MCF 10A (cell line): ENCODE measurements around the gene DHRS3. TPM values are rescaled to one million over a fixed set of nuclear protein-coding genes. Genes with fewer than 3 reads are reported as not detected.
"Not testable (repeated sequence)": the region's sequence is repeated elsewhere in the genome, so short reads cannot be mapped to it uniquely, and the experiment has no call there.

Source experiments
- BruUV-seq: library from RNA; stranded (reverse); fragments of 400-500 nt; replicated peaks from 2 replicates; lab custom pipeline; 2021; lab: Mats Ljungman, UMichigan
- CTCF ChIA-PET: fragments of 300-600 bp; sonication (Branson Sonifier 250); formaldehyde crosslinking; extraction: SDS; loops from one replicate; lab custom pipeline; 2021; ENCODE audit warnings: antibody characterized with exemption, inconsistent platforms; lab: Yijun Ruan, JAX
- POLR2A ChIA-PET: fragments of 300-600, 350-650 bp; sonication (Branson Sonifier 250); formaldehyde crosslinking; extraction: SDS; loops from one replicate; lab custom pipeline; 2020; ENCODE audit warnings: antibody characterized with exemption, inconsistent platforms; lab: Yijun Ruan, JAX
- DNase-seq: peaks from one replicate; pipeline ENCODE4 v3.0.0-alpha.2; 2018; ENCODE audit not compliant: unreplicated experiment
- H3K27ac Mint-ChIP-seq: one replicate; pipeline ENCODE4 v1.8.0; 2022; ENCODE audit warnings: mild to moderate bottlenecking, low read depth, mixed read lengths; ENCODE audit not compliant: unreplicated experiment
- H3K27me3 Mint-ChIP-seq: one replicate; pipeline ENCODE4 v1.8.0; 2022; ENCODE audit warnings: mixed read lengths; ENCODE audit not compliant: insufficient read depth, unreplicated experiment
- H3K36me3 Mint-ChIP-seq: one replicate; pipeline ENCODE4 v1.8.0; 2022; ENCODE audit warnings: mild to moderate bottlenecking, moderate library complexity, mixed read lengths; ENCODE audit not compliant: insufficient read depth, unreplicated experiment
- H3K4me1 Mint-ChIP-seq: one replicate; pipeline ENCODE4 v1.8.0; 2022; ENCODE audit warnings: mixed read lengths; ENCODE audit not compliant: insufficient read depth, unreplicated experiment
- H3K4me3 Mint-ChIP-seq: one replicate; pipeline ENCODE4 v1.8.0; 2022; ENCODE audit warnings: mild to moderate bottlenecking, moderate library complexity, mixed read lengths; ENCODE audit not compliant: unreplicated experiment
- H3K9me3 Mint-ChIP-seq: one replicate; pipeline ENCODE4 v1.8.0; 2022; ENCODE audit warnings: mixed read lengths; ENCODE audit not compliant: unreplicated experiment
- CTCF ChIP-seq: fragments of 200-600 bp; IDR thresholded peaks from one replicate; pipeline ENCODE4 v1.8.0; 2022; ENCODE audit warnings: antibody characterized with exemption, mild to moderate bottlenecking; ENCODE audit not compliant: unreplicated experiment
- intact Hi-C: fragments of 100-400 bp; cut with micrococcal nuclease; formaldehyde crosslinking; loops from 2 replicates; pipeline ENCODE4 v1.14.1; 2022
- total RNA-seq: library from RNA; stranded (reverse); gene quantifications from 2 replicates; pipeline ENCODE4 v1.2.3, GENCODE V29; 2022

The DHRS3 gene
- total RNA-seq, 1 experiment from 2014 or later, result 1.4 TPM

- H3K4me3 Mint-ChIP-seq, result no peak overlapping the region
- TF ChIP-seq CTCF, result no peak
- CTCF ChIA-PET, result interaction anchor here (0.7 to 2.5 kb wide), 2 partner anchors 9 to 359 kb away, joined by 3 to 13 read pairs; no protein-coding TSS in a partner anchor
- H3K9me3 Mint-ChIP-seq, result peaks cover 7% of the 10 kb centered on the region
- DNase-seq, result no peak
- H3K27ac Mint-ChIP-seq, result no peak overlapping the region
- intact Hi-C loops, result no loop called here
- peaks cover 41% of the 10 kb centered on the region for H3K27me3 Mint-ChIP-seq
- H3K4me1 Mint-ChIP-seq, result no peaks in the 10 kb centered on the region
- BruUV-seq, result no TSS peak
- no peaks in the 10 kb centered on the region for H3K36me3 Mint-ChIP-seq
- POLR2A ChIA-PET, result no interaction called here
Measured at GRCh38 chr1:12649971-12650421, 32.0 kb upstream of the DHRS3 start.

DNA sequence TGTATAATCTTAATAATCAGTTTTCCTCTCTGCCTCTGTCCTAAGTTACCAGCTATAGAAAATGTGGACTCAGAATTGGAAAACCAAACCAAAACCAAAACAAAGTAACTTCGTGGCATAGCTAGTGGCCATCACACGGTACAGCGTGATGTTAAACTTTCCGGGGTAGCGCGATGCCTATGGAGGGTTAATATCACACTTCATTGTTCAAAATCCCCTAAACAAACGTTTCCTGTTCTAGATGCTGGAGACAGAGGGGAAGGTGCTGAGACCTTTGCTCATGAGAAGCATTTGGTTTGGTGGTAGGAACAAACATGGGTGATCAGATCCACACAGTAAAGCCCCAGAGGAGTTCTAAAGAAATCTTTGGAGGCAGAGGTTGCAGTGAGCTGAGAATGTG lies 30.7 kb upstream of the DHRS3 start:
- CTCF ChIA-PET, result interaction anchor here (2.5 kb wide), 1 partner anchor 10 kb away, joined by 13 read pairs; no protein-coding TSS in a partner anchor
- intact Hi-C loops, result no loop called here
- TF ChIP-seq CTCF, result no peak
- no peaks in the 10 kb centered on the region for H3K4me1 Mint-ChIP-seq
- no peak for DNase-seq
- peaks cover 50% of the 10 kb centered on the region for H3K27me3 Mint-ChIP-seq
- H3K27ac Mint-ChIP-seq, result no peak overlapping the region
- POLR2A ChIA-PET, result no interaction called here
- H3K4me3 Mint-ChIP-seq, result no peak overlapping the region
- peaks cover 7% of the 10 kb centered on the region for H3K9me3 Mint-ChIP-seq
- H3K36me3 Mint-ChIP-seq, result no peaks in the 10 kb centered on the region
- no TSS peak for BruUV-seq

DNA sequence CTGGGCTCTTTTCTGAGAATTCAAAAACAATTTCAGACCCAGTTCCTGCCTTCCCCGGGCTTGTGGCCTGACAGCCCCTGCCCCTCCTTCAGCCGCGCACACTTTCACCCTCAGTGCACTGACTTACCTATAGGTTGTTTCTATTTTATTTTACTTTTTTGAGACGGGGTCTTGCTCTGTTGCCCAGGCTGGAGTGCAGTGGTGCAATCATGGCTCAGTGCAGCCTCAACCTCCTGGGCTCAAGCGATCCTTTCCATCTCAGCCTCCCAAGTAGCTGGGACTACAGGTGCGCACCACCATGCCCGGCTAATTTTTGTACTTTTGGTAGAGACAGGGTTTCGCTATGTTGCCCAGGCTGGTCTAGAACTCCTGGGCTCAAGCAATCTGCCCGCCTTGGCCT lies 27.4 kb upstream of the DHRS3 start:
- H3K36me3 Mint-ChIP-seq, H3K4me3 Mint-ChIP-seq, DNase-seq, H3K4me1 Mint-ChIP-seq, intact Hi-C loops, BruUV-seq, CTCF ChIA-PET: not testable (repeated sequence)
- POLR2A ChIA-PET, result interaction anchor here (0.6 kb wide), 1 partner anchor 16 kb away, joined by 3 read pairs; no protein-coding TSS in a partner anchor
- H3K9me3 Mint-ChIP-seq, result peaks cover 15% of the 10 kb centered on the region
- peaks cover 38% of the 10 kb centered on the region for H3K27me3 Mint-ChIP-seq
- peak overlapping the region; percentile 5 for H3K27ac Mint-ChIP-seq

GRCh38 chr1:12644829-12645228 lies 26.8 kb upstream of the DHRS3 start:
- Mint-ChIP-seq H3K36me3 (no peaks in the 10 kb centered on the region), H3K4me3 (no peak overlapping the region), H3K27me3 (peaks cover 32% of the 10 kb centered on the region), H3K9me3 (peaks cover 19% of the 10 kb centered on the region), H3K4me1 (no peaks in the 10 kb centered on the region), H3K27ac (no peak overlapping the region)
- no peak for TF ChIP-seq CTCF
- ChIA-PET CTCF (no interaction called here), POLR2A (no interaction called here)
- intact Hi-C loops, result no loop called here
- BruUV-seq, result no TSS peak
- DNase-seq, result no peak
